WERI-Rb-1 (cell line): ENCODE data around the gene TRIP12.

Experiments
- DNase-seq: peaks from one replicate; pipeline ENCODE4 v3.0.0-alpha.2; 2020
- H3K27ac ChIP-seq: fragments of 250-450 bp; sonication (Bioruptor Pico); 2 replicates; pipeline ENCODE4 v1.5.1; 2020; ENCODE audit warnings: mild to moderate bottlenecking, moderate library complexity
- H3K27me3 ChIP-seq: fragments of 250-450 bp; sonication (Bioruptor Pico); 2 replicates; pipeline ENCODE4 v1.5.1; 2021; ENCODE audit warnings: mild to moderate bottlenecking, low read depth, moderate library complexity; ENCODE audit not compliant: insufficient read depth, severe bottlenecking
- H3K36me3 ChIP-seq: fragments of 250-450 bp; sonication (Bioruptor Pico); 2 replicates; pipeline ENCODE4 v1.5.1; 2020; ENCODE audit warnings: mild to moderate bottlenecking, moderate library complexity
- H3K4me3 ChIP-seq: 2 replicates; pipeline ENCODE4 v1.5.1; 2011; ENCODE audit warnings: low read depth, mild to moderate bottlenecking, control low read depth, low read length
- H3K9me3 ChIP-seq: fragments of 250-450 bp; sonication (Bioruptor Pico); 2 replicates; pipeline ENCODE4 v1.5.1; 2021; ENCODE audit warnings: mild to moderate bottlenecking, moderate library complexity; ENCODE audit not compliant: severe bottlenecking
- CTCF ChIP-seq: IDR thresholded peaks from 2 replicates; pipeline ENCODE4 v1.5.1; 2011; ENCODE audit warnings: low read depth, mild to moderate bottlenecking, control low read depth, inconsistent platforms, low read length

TRIP12 gene

GRCh38 chr2:229879191-229879950 is 42.4 kb downstream of the TRIP12 start:
- Histone ChIP-seq H3K9me3 (no peaks in the 10 kb centered on the region), H3K4me3 (no peak overlapping the region), H3K27ac (no peak overlapping the region), H3K36me3 (peaks cover 23% of the 10 kb centered on the region), H3K27me3 (no peaks in the 10 kb centered on the region)
- no peak for DNase-seq
- no peak for TF ChIP-seq CTCF

- DNase-seq = no peak
- peaks cover 29% of the 10 kb centered on the region for H3K36me3 ChIP-seq
Observed at GRCh38 chr2:229875549-229875948, 46.3 kb downstream of the TRIP12 start.

GRCh38 chr2:229874647-229875046 is 47.2 kb downstream of the TRIP12 start:
- H3K9me3 ChIP-seq = no peaks in the 10 kb centered on the region
- H3K36me3 ChIP-seq = peaks cover 27% of the 10 kb centered on the region
- DNase-seq = no peak
- no peak for TF ChIP-seq CTCF
- no peak overlapping the region for H3K4me3 ChIP-seq
- no peaks in the 10 kb centered on the region for H3K27me3 ChIP-seq
- no peak overlapping the region for H3K27ac ChIP-seq

More at GRCh38 chr2:229875549-229875948, 46.3 kb downstream of the TRIP12 start:
- TF ChIP-seq CTCF = no peak
- Histone ChIP-seq H3K27me3 (no peaks in the 10 kb centered on the region), H3K4me3 (no peak overlapping the region), H3K9me3 (no peaks in the 10 kb centered on the region), H3K27ac (no peak overlapping the region)

DNA sequence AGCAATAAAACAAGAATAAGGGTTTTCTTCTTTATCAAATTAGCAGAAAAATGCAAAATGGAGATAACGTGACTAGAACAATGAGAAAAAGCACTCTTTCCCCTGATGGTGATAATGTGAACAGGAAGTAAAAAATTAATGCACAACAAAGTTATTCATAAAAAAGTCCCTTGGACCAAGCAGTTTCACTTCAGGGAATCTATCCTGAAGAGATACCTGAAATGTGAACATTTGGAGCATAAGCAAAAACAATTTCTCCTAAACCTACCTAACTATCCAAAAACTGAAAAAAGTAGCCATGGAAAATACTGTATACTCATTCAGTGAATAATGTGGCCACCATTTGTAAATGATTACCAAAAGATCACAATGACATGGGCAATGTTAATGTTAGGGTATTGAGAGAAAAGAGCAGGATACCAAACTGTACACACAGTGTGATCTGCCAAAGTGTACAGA is 48.7 kb downstream of the TRIP12 start:
- H3K27me3 ChIP-seq = no peaks in the 10 kb centered on the region

DNA sequence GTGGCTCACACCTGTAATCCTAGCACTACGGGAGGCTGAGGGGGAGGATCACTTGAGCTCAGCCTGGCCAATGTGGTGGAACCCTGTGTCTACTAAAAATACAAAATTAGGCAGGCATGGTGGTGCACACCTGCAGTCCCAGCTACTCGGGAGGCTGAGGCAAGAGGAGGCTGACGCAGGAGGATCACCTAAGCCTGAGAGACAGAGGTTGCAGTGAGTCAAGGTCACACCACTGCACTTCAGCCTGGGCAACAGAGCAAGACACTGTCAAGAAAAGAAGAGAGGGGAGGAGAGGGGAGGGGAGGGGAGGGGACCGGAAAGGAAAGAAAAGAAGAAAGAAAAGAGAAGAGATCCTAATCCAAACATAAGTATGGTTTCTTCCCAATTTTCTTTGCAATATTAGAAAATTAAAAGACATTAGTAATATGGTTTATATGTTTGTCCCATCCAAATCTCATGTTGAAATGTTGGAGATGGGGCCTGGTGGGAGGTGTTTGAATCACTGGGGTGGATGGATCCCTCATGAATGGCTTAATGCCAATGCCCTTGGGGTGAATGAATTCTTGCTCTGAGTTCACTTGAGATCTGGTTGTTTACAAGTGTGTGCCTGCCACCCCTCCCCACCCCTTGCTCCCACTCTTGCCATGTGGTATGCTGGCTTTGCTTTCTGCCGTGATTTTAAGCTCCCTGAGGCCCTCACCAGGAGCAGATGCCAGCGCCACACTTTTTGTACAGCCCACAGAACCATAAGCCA is 50.7 kb downstream of the TRIP12 start:
- TF ChIP-seq CTCF = no peak
- no peak for DNase-seq
- no peak overlapping the region for H3K27ac ChIP-seq
- no peaks in the 10 kb centered on the region for H3K9me3 ChIP-seq
- no peak overlapping the region for H3K4me3 ChIP-seq
- H3K36me3 ChIP-seq = peaks cover 6% of the 10 kb centered on the region
- no peaks in the 10 kb centered on the region for H3K27me3 ChIP-seq

More for the DNA sequence above, 48.7 kb downstream of the TRIP12 start:
- no peak for TF ChIP-seq CTCF
- Histone ChIP-seq H3K9me3 (no peaks in the 10 kb centered on the region), H3K4me3 (no peak overlapping the region), H3K36me3 (peaks cover 14% of the 10 kb centered on the region), H3K27ac (no peak overlapping the region)
- no peak for DNase-seq
